CD4-positive, alpha-beta T cell treated with Interleukin-6 at 100 ng/mL for 8 hours (primary cell): ENCODE data around the gene FOXK1.

ENCODE experiments used
- DNase-seq: peaks from one replicate; pipeline ENCODE4 v3.0.0-alpha.2; 2020; ENCODE audit warnings: mixed read lengths, low spot score

FOXK1 gene

DNA sequence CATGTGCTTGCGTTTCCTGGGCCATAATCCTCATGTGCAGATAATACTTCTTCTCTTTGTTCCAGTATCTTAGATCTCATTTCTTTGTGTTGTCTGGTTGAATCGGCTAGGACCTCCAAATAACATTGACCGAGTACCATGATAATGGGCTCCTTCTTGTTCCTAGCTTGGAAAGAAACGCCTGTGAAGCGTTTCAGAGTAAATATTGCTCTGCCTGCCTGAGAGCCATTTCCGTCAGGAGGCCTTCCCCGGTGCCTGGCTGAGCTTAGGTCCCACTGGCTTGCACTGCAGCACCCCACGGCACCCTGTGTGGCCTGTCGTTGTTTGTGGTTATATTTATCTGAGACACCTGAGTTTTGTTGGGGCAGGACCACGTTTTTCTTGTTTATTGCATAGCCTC lies 17.7 kb downstream of the FOXK1 start:
- no peak for DNase-seq

DNA sequence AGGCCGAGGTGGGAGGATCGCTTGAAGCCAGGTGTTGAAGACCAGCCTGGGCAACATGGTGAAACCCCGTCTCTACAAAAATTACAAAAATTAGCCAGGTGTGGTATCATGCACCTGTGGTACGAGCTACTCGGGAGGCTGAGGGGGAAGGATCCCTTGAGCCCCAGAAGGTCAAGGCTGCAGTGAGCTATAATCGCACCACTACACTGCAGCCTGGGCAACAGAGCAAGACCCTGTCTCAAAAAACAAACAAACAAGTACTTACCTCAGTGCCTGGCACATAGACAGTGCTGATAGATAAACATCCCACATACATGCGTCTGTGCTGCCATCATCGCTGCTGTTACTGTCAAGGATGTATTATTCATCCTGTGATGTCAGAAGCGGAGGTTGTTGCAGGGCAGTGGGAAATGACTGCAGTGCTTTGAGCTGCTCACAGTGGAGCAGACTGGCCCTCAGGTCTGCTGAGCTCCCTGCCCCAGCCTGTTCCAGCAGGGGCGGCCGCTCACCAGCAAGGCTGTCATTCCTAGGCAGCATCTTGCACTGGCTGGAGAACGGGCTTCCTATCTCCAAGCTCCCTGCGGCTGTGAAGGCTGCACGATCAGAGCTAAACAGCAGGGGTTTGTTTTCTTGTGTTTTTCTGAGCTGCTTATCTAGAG lies 18.6 kb downstream of the FOXK1 start:
- DNase-seq: no peak

DNA sequence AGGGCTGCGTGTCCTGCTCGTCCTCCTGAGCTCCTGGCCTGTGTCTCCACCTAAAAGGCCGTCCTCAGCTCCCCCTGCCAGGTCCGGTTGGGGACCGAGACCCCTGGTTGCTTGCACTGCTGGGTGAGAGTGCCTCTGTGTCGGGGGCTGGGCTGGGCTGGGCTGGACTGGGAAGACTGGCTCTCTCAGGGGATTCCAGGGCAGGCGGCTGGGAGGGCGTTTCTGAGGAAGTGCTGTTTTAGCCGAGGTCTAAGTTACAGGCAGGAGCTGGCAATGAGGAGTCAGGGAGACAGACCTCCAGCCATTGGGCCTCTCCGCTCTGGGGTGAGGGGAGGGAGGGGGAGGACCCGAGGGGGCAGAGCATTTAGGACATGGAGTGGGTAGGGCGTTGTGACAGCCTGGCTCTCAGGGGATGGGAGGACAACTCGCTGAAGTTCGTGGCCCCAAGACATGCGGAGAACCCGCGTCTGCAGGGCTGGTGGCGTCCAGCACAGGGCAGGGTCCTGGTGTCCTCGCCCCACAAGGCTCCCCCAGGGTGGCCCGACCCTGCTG lies 20.9 kb downstream of the FOXK1 start:
- DNase-seq: no peak

DNA sequence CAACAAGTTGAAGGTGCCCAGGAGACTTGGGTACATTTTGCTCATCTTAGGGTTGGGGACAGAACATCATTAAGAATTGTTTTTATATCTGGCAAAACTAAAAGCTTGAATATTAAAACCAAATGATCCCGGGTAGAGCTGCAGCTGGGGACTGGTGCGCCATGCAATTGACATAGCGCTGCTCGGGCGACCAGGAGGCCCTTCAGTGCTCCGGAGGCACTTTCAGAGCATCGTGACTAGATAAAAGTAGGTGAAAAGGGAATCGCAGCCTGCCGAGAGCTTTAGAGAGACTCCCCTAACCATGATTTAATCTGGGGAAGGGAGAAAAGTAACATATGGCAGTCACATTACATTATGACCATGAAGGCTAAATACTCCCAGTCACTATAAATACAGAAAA lies 21.4 kb downstream of the FOXK1 start:
- DNase-seq: no peak

DNA sequence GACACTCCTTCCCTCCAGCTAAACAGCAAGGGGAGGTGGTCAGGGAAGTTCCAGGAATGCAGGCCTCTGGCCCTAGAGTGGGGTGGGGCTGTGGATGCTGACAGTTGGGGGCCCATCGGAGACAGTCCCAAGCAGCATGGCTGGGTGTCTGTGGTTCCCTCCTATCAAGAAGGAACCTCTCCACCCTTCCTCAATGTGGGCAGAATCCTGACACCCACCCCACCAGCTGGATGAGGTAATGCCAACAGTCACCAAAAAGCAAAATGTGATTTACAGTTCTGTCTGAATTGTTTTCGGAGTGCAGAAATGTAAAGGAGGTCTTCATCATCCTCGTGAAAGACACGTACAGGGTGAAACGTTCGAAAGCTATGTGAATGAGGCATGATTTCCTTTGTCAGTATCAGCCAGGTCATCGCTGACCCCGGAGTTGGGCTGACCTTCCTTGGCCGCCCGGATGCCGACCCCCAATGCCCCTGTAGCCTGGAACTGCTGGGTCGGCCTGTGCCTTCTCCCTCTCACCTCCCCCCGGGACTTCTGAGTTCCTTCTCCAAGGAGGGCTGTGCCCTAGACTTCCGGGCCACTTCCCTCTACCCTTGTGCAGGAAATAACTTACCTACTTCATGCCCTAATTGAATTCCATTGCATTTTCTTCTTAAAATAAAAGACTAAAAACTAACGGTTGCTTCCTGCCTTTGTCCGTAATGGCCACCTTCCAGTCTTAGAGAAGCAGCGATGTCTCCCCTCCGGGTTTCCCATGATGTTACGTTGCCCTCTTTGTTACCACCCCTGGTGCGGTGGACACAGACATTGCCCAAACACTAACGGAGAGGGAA lies 24.5 kb downstream of the FOXK1 start:
- DNase-seq: no peak

DNA sequence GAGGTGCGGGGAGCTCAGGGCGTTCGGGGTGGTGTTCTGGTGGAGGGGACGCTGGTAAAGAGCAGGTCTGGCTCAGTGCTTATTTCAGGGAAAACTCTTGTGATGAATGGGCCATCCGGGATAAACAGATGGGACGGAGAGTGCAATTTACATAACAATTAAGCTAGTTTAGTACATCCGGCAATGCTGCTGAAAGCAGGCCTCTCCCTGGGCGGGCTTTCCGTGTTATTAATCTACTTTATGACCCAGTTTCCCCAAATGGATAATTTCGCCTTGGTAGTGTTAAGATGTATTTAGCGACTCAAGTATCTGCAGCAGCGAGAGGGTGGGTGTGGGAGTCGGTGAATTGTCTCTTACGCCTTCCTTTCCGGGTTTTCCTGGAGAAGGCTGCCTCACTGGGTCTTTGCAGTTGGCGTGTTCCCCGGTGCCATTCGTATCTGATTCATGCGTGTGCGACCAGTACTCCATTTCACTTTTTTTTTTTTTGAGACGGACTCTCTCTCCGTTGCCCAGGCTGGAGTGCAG lies 25.2 kb downstream of the FOXK1 start:
- DNase-seq: no peak

DNA sequence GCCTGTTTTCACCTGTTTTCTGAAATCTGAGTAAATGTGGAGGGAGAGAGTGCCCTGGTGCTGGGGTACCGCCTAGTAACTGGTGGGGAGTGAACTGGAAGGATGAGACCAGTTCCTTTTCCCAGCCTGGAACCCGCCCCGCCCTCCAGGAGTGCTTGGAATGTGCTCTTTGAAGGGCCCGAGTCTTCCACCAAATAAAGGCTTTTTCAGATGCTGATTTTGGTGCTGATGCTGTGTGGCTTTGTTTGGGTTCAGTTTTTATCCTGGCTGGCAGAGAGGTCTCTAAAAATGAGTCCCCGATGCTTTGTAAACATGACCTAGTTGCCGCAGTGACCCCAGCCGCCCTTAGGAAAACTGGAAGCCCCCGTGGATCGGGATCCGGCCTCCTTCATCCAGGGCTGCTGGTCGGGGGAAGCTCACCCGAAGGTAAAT lies 25.9 kb downstream of the FOXK1 start:
- DNase-seq: no peak

DNA sequence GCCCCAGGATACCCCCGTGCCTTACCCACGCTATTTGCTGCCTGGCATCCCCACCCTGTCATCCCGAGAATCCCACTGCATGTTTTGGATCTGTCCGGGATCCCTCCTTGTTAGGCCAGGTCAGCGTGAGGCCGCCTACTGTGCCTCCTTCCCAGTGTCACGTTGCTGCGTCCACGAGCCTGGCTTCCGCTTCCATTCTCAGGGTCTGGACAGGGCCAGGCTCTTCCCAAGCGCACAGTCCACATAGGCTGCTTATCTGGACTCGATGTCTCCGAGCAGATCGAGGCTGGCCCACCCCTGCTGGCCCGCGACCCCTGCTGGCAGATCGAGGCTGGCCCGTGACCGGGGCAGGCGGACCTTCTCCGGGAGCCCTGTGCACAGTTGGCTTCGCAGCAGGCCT lies 27.1 kb downstream of the FOXK1 start:
- DNase-seq: no peak

DNA sequence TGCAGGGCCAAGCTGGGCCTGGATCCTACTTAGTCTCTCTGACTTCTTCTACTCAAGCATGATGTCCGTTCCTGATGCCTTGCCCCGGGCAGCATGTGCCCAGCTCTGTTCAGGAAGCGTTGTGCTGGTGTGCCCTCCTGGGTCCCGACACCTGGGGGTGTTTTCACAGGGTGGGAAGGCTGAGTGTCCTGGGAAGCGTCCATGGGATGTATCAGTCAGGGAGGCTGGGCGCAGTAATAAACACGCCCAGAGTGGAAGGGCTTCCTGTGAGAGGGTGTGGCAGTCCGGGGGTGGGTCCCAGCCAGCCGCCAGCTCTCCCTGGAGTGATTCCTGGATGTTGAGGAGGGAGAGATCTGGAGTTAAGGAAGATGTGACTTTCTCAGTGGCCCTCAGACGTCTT lies 29.0 kb downstream of the FOXK1 start:
- DNase-seq: no peak

DNA sequence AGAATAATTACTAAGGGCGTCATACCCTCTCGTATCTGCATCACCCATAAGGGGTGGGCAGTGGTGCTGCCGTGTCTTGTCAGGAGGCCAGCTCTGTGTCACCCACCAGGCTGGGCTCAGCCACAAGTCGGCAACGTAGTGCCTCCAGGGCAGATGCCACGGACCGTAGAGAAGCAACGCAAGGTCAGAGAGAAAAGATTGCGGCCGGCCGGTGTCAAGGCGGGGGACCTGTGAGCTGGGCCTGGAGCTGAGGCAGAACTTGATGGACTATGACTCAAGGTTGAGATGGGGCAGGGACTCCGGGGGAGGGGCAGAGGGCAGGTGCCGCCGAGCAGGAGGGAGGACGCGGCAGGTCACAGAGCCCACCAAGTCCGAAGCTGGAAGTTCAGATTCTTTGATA lies 29.5 kb downstream of the FOXK1 start:
- DNase-seq: no peak

DNA sequence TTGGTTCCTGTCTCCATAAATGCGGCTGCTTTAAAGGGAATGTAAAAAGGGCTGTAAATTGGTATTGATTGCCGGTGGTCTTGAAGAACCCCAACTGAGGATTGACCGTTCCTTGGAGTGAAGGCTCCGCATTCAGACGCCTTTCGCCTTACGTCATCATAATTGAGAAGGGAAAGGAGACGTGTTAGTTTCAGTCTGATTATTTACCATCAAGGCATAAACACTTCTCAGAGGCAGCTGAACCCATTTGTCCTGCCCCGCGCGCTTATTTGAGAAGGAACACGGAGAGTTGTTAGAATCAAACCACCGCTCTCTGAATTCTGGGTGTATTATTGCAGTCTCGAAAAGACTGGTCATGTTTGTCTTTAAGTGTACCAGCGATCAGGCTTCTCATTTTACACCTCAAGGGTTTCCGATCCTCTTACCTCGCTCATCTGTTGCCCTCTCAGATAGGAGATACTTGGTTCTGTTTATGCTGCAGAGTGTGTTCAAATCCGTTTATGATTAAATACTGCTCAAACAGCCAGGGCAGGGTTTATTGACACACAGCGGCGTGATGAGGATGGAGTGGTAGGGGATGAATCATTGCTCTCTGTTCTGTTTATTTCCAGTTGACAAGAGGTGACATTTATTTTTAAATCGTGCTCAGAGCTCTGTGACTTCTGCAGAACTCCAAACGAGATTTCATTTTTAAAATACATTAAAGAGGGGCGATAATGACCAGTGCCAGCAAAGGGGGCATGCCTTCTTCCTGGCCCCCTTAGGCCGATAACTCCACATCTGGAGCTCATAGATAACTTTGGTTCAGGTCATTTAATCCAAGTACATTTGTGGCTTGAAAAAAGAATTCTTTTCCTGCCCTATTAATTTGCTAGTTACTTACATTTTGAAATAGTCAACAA lies 30.4 kb downstream of the FOXK1 start:
- no peak for DNase-seq

DNA sequence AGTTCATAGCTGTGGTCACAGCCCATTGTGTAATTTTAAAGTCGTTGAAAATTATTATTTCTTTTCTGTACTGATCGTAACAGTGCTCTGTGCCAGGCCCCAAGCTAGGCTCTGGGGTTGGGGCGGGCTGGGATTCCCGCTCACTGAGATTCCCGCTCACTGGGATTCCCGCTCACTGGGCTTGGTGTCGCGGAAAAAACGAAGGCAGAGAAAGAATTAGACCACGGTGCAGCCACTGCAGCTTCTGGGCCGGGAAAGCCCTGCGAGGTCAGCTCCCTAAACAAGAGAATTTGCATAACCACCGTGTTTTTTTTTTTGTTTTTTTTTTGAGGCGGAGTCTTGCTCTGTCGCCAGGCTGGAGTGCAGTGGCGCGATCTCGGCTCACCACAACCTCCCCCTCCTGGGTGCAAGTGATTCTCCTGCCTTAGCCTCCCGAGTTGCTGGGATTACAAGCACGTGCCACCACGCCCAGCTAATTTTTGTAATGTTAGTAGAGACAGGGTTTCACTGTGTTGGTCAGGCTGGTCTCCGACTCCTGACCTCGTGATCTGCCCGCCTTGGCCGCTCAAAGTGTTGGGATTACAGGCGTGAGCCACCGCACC lies 31.2 kb downstream of the FOXK1 start:
- DNase-seq: no peak

DNA sequence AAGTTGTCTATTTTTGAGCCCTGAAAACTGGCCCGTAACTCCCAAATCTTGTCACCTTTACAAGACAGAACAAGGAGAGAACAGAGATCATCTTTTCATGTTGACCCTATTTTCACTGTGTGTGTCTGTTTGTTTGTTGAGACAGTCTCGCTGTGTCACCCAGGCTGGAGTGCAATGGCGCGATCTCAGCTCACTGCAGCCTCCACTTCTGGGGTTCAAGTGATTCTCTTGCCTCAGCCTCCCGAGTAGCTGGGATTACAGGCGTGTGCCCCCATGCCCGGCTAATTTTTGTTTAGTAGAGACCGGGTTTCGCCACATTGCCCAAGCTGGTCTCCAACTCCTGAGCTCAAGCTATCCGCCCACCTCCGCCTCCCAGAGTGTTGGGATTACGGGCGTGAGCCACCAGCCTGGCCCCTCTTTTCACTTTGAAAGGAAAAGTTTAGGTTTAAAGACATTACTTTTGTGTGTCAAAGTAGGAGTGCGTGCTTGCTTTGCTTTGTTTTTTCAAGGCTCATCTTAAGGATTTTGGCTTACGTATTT lies 32.1 kb downstream of the FOXK1 start:
- DNase-seq: no peak

DNA sequence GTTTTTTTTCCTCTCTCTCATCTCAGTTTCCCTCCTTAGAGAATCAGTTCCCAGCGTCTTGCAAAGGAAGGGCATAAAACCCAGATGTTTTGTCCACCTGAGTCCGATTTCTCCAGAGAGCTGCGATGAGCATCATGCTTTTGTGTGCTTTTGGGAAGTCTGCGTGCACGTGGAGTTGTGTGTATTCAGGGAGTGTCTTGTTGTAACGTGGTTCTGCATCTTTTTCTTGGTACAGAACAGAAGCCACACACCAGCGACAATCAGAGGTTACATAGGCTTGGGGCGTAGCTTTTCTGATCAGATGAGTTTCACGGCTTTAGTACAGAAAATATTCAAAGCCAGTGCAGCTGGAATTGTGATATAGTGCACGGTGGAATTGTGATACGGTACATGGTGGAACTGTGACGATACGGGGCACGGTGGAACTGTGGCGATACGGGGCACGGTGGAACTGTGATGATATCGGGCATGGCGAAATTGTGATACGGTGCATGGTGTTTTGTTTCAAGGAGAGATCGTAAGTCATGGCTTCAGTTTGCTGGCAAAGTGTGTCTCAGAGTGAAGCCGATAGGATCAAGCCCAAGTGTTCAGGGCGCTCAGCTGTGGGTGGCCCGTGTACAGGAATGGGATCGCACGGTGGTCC lies 32.8 kb downstream of the FOXK1 start:
- no peak for DNase-seq

DNA sequence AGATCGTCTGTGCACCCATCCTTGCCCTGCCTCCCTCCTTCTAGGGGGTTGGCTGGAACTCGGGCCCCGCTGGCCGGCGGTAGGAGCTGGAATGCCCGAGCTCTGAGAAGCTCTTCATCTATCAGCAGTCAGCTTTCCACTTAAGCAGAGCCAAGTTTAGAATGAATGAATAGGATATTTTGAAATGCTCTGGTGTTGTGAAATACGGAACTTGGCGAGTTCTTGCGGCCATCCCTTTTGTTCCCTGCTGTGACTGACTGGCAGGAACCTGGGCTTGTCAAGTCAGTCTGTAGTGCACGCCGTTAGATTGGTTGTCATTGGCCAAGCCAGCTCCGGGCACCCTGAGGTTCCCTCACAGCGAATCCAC lies 33.3 kb downstream of the FOXK1 start:
- no peak for DNase-seq

DNA sequence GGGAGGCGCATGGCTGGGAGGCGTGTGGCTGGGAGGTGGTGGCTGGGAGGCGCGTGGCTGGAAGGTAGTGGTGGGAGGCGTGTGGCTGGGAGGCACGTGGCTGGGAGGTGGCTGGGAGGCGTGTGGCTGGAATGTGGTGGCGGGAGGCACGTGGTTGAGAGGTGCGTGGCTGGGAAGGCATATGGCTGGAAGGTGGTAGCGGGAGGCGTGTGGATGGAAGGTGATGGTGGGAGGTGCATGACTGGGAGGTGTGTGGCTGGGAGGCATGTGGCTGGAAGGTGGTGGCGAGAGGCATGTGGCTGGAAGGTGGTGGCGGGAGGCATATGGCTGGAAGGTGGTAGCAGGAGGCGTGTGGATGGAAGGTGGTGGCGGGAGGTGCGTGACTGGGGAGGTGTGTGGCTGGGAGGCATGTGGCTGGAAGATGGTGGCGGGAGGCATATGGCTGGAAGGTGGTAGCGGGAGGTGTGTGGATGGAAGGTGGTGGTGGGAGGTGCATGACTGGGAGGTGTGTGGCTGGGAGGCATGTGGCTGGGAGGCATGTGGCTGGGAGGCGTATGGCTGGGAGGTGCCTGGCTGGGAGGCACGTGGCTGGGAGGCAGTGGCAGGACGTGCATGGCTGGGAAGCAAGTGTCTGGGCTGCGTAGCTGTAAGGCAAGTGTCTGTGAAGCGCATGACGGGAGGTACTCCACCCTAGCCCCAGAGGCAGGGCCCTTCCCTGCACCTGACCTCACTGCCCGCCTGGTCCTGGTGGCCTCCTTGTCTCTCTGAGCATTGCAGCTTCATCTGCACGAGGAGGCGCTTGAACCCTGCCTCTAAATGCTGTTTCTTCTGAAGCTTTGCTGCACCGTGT lies 35.1 kb downstream of the FOXK1 start:
- DNase-seq: no peak

DNA sequence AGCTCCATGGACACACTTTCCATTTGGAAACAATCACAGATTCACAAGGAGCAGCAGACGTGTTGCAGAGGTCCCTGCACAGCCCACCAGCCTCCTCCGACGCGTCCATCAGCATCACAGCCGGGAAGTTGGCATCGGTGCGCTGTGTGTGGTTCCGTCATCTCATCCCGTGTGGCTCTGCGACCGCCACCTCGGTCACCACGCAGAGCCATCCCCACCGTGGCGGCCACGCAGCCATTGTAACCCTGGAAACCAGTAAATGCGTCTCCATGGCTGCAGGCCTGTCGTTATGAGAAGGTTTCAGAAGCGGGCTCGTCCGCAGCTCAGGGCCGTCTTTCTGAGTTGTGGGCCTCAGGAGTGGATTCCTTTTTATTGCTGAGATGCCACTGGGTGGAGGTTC lies 36.0 kb downstream of the FOXK1 start:
- DNase-seq: no peak

DNA sequence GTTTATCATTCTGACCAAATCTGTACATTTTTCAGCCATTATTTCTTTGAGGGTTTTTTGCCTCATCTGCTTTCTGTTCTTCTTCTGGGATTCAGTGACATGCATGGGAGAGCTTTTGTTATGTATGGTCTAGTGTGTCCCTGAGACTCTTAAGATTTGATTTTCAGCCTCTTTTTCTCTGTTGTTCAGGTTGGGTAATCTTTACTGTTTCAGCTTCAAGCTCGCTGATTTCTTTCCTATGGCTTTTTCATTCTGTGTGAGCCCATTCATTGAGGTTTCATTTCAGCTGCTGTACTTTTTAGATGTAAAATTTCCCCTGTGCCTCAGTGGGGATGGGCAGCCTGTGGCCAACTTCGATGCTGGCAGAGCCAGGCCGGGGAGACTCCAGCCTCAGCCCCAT lies 38.1 kb downstream of the FOXK1 start:
- DNase-seq: no peak

DNA sequence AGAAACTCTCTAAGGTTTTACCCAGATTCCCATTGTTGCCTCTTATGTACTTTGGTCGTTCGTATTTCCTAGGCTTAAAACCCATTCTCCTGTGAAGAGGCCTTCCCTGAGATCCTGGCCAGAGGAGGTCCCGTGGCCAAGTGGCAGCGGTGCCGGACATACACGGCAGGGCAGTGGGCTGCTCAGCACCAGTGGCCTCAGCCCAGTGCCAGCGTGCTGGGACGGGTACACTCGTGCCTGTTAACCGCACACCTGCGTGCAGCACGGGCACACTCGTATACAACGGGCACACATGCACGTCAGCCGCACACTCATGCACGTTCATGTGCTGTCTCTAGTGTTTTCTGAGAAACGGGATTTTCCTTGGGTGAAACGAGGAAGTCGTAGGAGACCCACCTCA lies 40.2 kb downstream of the FOXK1 start:
- DNase-seq: no peak
